Bladder microvascular endothelial cell (primary cell): ENCODE data around the gene DEK. TPM values are rescaled to one million over a fixed set of nuclear protein-coding genes. Genes with fewer than 3 reads are reported as not detected.

Experiments used
- total RNA-seq: library from RNA; depleted of rRNA; stranded (reverse); fragments of >200 nt; gene quantifications from 2 replicates; pipeline ENCODE4 v1.2.3, GENCODE V29; 2014

The DEK gene
- 84.1 and 126 TPM in 2 replicates for total RNA-seq

GRCh38 chr6:18264219-18264922 lies at the start of gene DEK:
TSS of gene DEK (minus strand) at chr6:18264530. CDS start at chr6:18263987, 543 bp downstream.

Other genes starting within 250 kb of the DEK start
- 1.1 and 1.2 TPM in 2 replicates for gene NHLRC1, start 141.9 kb downstream of the DEK start, total RNA-seq
- gene TPMT, start 109.5 kb downstream of the DEK start, total RNA-seq = 8.3 and 11.4 TPM in 2 replicates
- gene KDM1B, start 109.1 kb downstream of the DEK start, total RNA-seq = 6.3 and 18.4 TPM in 2 replicates
- 27.8 and 63.3 TPM in 2 replicates for gene RNF144B, start 122.8 kb upstream of the DEK start, total RNA-seq